ENCODE data around the gene POLR3E.
A peak's percentile ranks its signal among the peaks of the same experiment; 100 is the strongest.

The POLR3E gene

GRCh38 chr16:22373662-22374310, 76.6 kb downstream of the POLR3E start:
- no peaks in the 10 kb centered on the region for H3K9me3 ChIP-seq (ENCODE audit: control insufficient read depth, insufficient read depth, low read length)
- peak overlapping the region; percentile 79 for H3K4me2 ChIP-seq (ENCODE audit: low read length)
- no peaks in the 10 kb centered on the region for H4K20me1 ChIP-seq (ENCODE audit: control insufficient read depth, insufficient read depth, low read depth, low read length)
- H3K4me3 ChIP-seq (ENCODE audit: low read length): peak overlapping the region; percentile 89
- H3K79me2 ChIP-seq (ENCODE audit: control insufficient read depth, low read length): peaks cover 54% of the 10 kb centered on the region
- H3K36me3 ChIP-seq (ENCODE audit: control insufficient read depth, low read length): peaks cover 22% of the 10 kb centered on the region
- H3K4me1 ChIP-seq (ENCODE audit: control insufficient read depth, low read length): peaks cover 49% of the 10 kb centered on the region
- H3K27ac ChIP-seq (ENCODE audit: low read depth, low read length): peak overlapping the region; percentile 6
- TF ChIP-seq CTCF (IDR thresholded peaks at IDR 0.05; ENCODE audit: low read depth, low read length, poor library complexity, severe bottlenecking) (no peak), EZH2phosphoT487 (IDR thresholded peaks at IDR 0.05; ENCODE audit: borderline replicate concordance, low read length) (no peak)
- H3K9me2 ChIP-seq (replicated peaks; ENCODE audit: control insufficient read depth, low read length): no peaks in the 10 kb centered on the region
- peaks cover 11% of the 10 kb centered on the region for H3F3A ChIP-seq (ENCODE audit: control insufficient read depth, insufficient read depth)
- H3K27me3 ChIP-seq (ENCODE audit: control insufficient read depth, low read length): peaks cover 7% of the 10 kb centered on the region; the same call in 1 of the 2 replicates

- peaks cover 11% of the 10 kb centered on the region for H3F3A ChIP-seq (ENCODE audit: control insufficient read depth, insufficient read depth)
- peak within 1 kb of the TSS; percentile 6 for H3K27ac ChIP-seq (ENCODE audit: low read depth, low read length)
- no peak for TF ChIP-seq EZH2phosphoT487 (IDR thresholded peaks at IDR 0.05; ENCODE audit: borderline replicate concordance, low read length)
- no peak for TF ChIP-seq CTCF (IDR thresholded peaks at IDR 0.05; ENCODE audit: low read depth, low read length, poor library complexity, severe bottlenecking)
- peaks cover 21% of the 10 kb centered on the region for H3K36me3 ChIP-seq (ENCODE audit: control insufficient read depth, low read length)
- H3K79me2 ChIP-seq (ENCODE audit: control insufficient read depth, low read length): peaks cover 46% of the 10 kb centered on the region
- H3K9me2 ChIP-seq (replicated peaks; ENCODE audit: control insufficient read depth, low read length): no peaks in the 10 kb centered on the region
- H3K9me3 ChIP-seq (ENCODE audit: control insufficient read depth, insufficient read depth, low read length): no peaks in the 10 kb centered on the region
- H3K27me3 ChIP-seq (ENCODE audit: control insufficient read depth, low read length): peaks cover 7% of the 10 kb centered on the region; the same call in 1 of the 2 replicates
- no peaks in the 10 kb centered on the region for H4K20me1 ChIP-seq (ENCODE audit: control insufficient read depth, insufficient read depth, low read depth, low read length)
- H3K4me1 ChIP-seq (ENCODE audit: control insufficient read depth, low read length): peaks cover 42% of the 10 kb centered on the region
- H3K4me3 ChIP-seq (ENCODE audit: low read length): peak within 1 kb of the TSS; percentile 89
- peak within 1 kb of the TSS; percentile 79 for H3K4me2 ChIP-seq (ENCODE audit: low read length)
Measured at GRCh38 chr16:22374311-22375116, 77.3 kb downstream of the POLR3E start, which contains the start of gene CDR2. Gene CDR2, minus strand, starts transcription at chr16:22374619. Its CDS starts 310 bp downstream, at chr16:22374309.

- H4K20me1 ChIP-seq (ENCODE audit: control insufficient read depth, insufficient read depth, low read depth, low read length): no peaks in the 10 kb centered on the region
- H3K27ac ChIP-seq (ENCODE audit: low read depth, low read length): no peak overlapping the region
- peaks cover 38% of the 10 kb centered on the region for H3K79me2 ChIP-seq (ENCODE audit: control insufficient read depth, low read length)
- peaks cover 34% of the 10 kb centered on the region for H3K4me1 ChIP-seq (ENCODE audit: control insufficient read depth, low read length)
- H3K4me2 ChIP-seq (ENCODE audit: low read length): peak overlapping the region; percentile 79
- H3F3A ChIP-seq (ENCODE audit: control insufficient read depth, insufficient read depth): peaks cover 5% of the 10 kb centered on the region; the same call in 1 of the 2 replicates
- H3K9me2 ChIP-seq (replicated peaks; ENCODE audit: control insufficient read depth, low read length): no peaks in the 10 kb centered on the region
- no peak for TF ChIP-seq EZH2phosphoT487 (IDR thresholded peaks at IDR 0.05; ENCODE audit: borderline replicate concordance, low read length)
- no peak for TF ChIP-seq CTCF (IDR thresholded peaks at IDR 0.05; ENCODE audit: low read depth, low read length, poor library complexity, severe bottlenecking)
- peaks cover 7% of the 10 kb centered on the region; the same call in 1 of the 2 replicates for H3K27me3 ChIP-seq (ENCODE audit: control insufficient read depth, low read length)
- peak overlapping the region; percentile 89 for H3K4me3 ChIP-seq (ENCODE audit: low read length)
- H3K9me3 ChIP-seq (ENCODE audit: control insufficient read depth, insufficient read depth, low read length): no peaks in the 10 kb centered on the region
- peaks cover 17% of the 10 kb centered on the region for H3K36me3 ChIP-seq (ENCODE audit: control insufficient read depth, low read length)
Measured at GRCh38 chr16:22375117-22375962, 78.1 kb downstream of the POLR3E start.

Measured in DOHH2 (cell line).